HL-60 (cell line): ENCODE data around the gene MLLT10.

ENCODE experiments used
- DNase-seq, 2 experiments: peaks; one replicate each; pipeline ENCODE4 v3.0.0-alpha.2; 2010 to 2020; ENCODE audit warnings: low read depth in 1 of 2, low spot score in 1 of 2
- H3K27ac ChIP-seq: fragments of 250-450 bp; sonication (Bioruptor Pico); replicated peaks from 2 replicates; pipeline ENCODE4 v1.5.1; 2020; ENCODE audit warnings: mild to moderate bottlenecking, moderate library complexity
- H3K27me3 ChIP-seq: fragments of 250-450 bp; sonication (Bioruptor Pico); 2 replicates; pipeline ENCODE4 v1.5.1; 2021; ENCODE audit warnings: mild to moderate bottlenecking, moderate library complexity; ENCODE audit not compliant: insufficient read depth, poor library complexity, severe bottlenecking
- H3K4me3 ChIP-seq: replicated peaks from 2 replicates; pipeline ENCODE4 v1.5.1; 2011; ENCODE audit warnings: mild to moderate bottlenecking, control low read depth, low read length; ENCODE audit not compliant: insufficient read depth
- GABPA ChIP-seq: IDR thresholded peaks from 2 replicates; pipeline ENCODE4 v1.6.1; 2012; ENCODE audit warnings: low read depth
- POLR2AphosphoS5 ChIP-seq: IDR thresholded peaks from 2 replicates; pipeline ENCODE4 v1.6.1; 2012; ENCODE audit warnings: low read depth
- SPI1 ChIP-seq: IDR thresholded peaks from 2 replicates; pipeline ENCODE4 v1.6.1; 2012; ENCODE audit warnings: low read depth, mild to moderate bottlenecking, borderline replicate concordance
- TF ChIP-seq, protein P1 (sequence below): IDR thresholded peaks from 2 replicates; pipeline ENCODE4 v1.6.1; 2012; ENCODE audit warnings: low read depth; ENCODE audit not compliant: insufficient replicate concordance
- TF ChIP-seq, protein P2 (sequence below): IDR thresholded peaks from one replicate; pipeline ENCODE4 v1.5.1; 2011; ENCODE audit warnings: low read length, control low read depth, inconsistent platforms; ENCODE audit not compliant: insufficient read depth

Gene MLLT10

DNA sequence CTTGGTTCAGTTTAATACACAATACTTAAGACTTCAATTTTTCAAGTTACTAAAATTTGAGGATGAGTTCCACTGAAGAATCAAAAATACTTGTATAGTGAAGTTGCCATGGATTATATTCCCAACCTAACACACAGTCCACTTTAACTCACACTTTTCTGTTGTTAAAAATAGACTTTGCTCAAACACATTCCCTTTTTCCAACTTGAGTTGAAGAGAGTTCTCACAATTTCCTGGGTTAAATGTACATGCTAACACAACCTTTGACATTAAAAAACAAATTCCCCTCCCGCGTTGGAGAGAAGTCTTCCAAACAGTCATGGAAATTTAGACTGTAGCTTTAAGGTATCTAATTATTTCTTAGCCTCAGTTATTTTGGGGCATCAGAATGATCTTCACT lies 35.7 kb upstream of the MLLT10 start:
- H3K4me3 ChIP-seq: no peak overlapping the region

DNA sequence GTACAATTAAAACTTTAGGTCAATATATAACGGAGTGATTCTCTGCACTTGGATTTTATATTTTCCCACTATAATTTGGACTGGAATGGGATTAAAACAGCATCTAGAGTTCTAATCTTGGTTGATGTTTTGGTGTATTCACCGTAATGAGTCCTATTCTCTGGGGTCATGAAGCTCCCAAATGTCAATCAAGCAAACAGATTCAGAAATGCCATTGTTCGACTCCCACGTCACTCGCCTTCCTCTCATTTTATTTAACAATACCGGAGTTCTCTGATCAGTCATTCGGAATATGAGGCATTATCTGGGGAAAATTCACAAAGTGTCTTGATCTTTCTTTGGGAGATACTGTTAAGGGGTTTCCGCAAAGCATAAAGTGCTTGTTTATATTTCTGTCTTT lies 35.0 kb upstream of the MLLT10 start:
- TF ChIP-seq, protein P1, sequence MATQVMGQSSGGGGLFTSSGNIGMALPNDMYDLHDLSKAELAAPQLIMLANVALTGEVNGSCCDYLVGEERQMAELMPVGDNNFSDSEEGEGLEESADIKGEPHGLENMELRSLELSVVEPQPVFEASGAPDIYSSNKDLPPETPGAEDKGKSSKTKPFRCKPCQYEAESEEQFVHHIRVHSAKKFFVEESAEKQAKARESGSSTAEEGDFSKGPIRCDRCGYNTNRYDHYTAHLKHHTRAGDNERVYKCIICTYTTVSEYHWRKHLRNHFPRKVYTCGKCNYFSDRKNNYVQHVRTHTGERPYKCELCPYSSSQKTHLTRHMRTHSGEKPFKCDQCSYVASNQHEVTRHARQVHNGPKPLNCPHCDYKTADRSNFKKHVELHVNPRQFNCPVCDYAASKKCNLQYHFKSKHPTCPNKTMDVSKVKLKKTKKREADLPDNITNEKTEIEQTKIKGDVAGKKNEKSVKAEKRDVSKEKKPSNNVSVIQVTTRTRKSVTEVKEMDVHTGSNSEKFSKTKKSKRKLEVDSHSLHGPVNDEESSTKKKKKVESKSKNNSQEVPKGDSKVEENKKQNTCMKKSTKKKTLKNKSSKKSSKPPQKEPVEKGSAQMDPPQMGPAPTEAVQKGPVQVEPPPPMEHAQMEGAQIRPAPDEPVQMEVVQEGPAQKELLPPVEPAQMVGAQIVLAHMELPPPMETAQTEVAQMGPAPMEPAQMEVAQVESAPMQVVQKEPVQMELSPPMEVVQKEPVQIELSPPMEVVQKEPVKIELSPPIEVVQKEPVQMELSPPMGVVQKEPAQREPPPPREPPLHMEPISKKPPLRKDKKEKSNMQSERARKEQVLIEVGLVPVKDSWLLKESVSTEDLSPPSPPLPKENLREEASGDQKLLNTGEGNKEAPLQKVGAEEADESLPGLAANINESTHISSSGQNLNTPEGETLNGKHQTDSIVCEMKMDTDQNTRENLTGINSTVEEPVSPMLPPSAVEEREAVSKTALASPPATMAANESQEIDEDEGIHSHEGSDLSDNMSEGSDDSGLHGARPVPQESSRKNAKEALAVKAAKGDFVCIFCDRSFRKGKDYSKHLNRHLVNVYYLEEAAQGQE: no peak
- no peak for TF ChIP-seq GABPA
- no peak for TF ChIP-seq SPI1
- no peak for TF ChIP-seq POLR2AphosphoS5
- TF ChIP-seq, protein P2, sequence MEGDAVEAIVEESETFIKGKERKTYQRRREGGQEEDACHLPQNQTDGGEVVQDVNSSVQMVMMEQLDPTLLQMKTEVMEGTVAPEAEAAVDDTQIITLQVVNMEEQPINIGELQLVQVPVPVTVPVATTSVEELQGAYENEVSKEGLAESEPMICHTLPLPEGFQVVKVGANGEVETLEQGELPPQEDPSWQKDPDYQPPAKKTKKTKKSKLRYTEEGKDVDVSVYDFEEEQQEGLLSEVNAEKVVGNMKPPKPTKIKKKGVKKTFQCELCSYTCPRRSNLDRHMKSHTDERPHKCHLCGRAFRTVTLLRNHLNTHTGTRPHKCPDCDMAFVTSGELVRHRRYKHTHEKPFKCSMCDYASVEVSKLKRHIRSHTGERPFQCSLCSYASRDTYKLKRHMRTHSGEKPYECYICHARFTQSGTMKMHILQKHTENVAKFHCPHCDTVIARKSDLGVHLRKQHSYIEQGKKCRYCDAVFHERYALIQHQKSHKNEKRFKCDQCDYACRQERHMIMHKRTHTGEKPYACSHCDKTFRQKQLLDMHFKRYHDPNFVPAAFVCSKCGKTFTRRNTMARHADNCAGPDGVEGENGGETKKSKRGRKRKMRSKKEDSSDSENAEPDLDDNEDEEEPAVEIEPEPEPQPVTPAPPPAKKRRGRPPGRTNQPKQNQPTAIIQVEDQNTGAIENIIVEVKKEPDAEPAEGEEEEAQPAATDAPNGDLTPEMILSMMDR: no peak
- no peak for DNase-seq
- Histone ChIP-seq H3K27me3 (peaks cover 5% of the 10 kb centered on the region), H3K27ac (no peak overlapping the region), H3K4me3 (no peak overlapping the region)

More for the DNA sequence above, 35.7 kb upstream of the MLLT10 start:
- DNase-seq: no peak
- TF ChIP-seq POLR2AphosphoS5: no peak
- TF ChIP-seq, protein P2: no peak
- no peak for TF ChIP-seq SPI1
- TF ChIP-seq, protein P1: no peak
- no peak for TF ChIP-seq GABPA
- Histone ChIP-seq H3K27ac (no peak overlapping the region), H3K27me3 (peaks cover 5% of the 10 kb centered on the region)

DNA sequence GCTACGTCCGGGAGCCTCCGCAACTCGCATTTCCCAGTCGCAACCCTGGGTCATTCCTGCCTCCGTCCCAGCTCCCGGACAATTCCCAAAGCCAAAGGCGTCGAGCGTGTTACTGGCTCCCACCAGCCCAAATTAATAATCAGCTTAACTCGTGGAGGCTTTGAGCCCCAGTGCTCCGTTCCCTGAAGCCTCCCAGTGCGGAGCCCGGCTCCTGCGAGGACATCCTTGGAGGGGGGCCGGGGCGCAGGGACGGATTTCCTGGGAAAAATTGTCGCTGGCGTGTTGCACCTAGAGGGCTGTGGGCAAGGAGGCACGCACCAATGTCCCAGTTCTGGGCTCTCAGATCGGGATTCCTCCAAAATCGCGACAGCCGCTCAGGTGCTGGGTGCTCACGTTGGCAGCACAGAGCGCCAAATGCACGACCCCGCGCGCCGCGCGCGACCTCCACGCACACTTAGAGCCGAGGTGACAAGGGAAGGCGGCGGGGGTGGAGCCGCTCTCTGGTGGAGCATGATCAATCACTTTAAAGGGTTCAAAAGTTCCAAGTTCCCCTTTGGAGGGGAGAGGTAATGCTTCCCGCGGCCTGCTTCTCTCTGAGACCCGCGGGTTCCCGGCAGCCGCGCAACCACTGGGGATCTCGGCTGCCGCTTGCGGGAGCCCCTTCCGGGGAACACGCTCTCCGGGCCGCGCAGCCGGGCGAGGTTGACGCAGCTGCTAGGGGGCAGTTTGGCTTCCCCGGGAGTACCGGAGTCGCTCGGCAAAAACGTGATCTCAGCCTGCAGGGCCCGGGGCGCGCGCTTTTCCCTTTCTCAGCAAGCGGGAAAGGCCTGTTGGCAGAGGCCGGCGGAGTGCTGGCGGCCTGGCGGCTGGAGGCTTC lies 34.1 kb upstream of the MLLT10 start:
- no peak for DNase-seq
- TF ChIP-seq, protein P2: no peak
- TF ChIP-seq SPI1 (no peak), GABPA (no peak), POLR2AphosphoS5 (no peak)
- TF ChIP-seq, protein P1: no peak

More for the DNA sequence above, 34.1 kb upstream of the MLLT10 start:
- no peak overlapping the region for H3K27ac ChIP-seq
- no peak overlapping the region for H3K4me3 ChIP-seq
- H3K27me3 ChIP-seq: peaks cover 5% of the 10 kb centered on the region
